Subcutaneous adipose tissue (tissue), 4 donors: ENCODE data around the gene KIF19. TPM values are rescaled to one million over a fixed set of nuclear protein-coding genes. Genes with fewer than 3 reads are reported as not detected.

Source experiments
- total RNA-seq, 4 donors: library from RNA; depleted of rRNA; stranded (reverse); fragments of >200 nt; gene quantifications; one replicate each; pipeline ENCODE4 v1.1.0, GENCODE V29; 2016
- TF ChIP-seq, protein P1 (sequence below): fragments of 450-650 bp; IDR thresholded peaks from one replicate; pipeline ENCODE4 v1.5.1; 2016; ENCODE audit warnings: low read depth, mild to moderate bottlenecking, control low read depth, antibody characterized with exemption, moderate library complexity

The KIF19 gene
- total RNA-seq, 4 donors from 2014 or later: 0.49 to 8.5 (median 0.89) TPM

DNA sequence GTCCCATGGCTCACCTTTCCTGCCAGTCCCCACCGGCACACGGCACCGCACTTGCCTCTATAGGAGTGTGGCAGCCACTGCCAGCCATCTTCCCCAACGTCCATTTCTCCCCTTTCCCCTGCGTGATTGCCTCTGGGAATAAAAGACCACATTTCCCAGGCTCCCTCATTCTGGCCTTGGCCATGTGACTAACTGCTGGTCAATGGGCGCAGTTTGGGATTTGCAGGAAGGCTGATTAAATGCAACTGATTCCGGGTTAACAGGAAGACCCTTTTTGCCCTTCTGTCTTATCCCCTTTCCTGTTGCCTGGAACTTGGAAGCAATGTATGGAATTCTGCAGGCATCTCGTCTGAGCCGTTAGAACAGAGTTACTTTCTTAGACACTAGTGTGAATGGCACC is 32.7 kb downstream of the KIF19 start:
- TF ChIP-seq, protein P1, sequence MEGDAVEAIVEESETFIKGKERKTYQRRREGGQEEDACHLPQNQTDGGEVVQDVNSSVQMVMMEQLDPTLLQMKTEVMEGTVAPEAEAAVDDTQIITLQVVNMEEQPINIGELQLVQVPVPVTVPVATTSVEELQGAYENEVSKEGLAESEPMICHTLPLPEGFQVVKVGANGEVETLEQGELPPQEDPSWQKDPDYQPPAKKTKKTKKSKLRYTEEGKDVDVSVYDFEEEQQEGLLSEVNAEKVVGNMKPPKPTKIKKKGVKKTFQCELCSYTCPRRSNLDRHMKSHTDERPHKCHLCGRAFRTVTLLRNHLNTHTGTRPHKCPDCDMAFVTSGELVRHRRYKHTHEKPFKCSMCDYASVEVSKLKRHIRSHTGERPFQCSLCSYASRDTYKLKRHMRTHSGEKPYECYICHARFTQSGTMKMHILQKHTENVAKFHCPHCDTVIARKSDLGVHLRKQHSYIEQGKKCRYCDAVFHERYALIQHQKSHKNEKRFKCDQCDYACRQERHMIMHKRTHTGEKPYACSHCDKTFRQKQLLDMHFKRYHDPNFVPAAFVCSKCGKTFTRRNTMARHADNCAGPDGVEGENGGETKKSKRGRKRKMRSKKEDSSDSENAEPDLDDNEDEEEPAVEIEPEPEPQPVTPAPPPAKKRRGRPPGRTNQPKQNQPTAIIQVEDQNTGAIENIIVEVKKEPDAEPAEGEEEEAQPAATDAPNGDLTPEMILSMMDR: no peak

DNA sequence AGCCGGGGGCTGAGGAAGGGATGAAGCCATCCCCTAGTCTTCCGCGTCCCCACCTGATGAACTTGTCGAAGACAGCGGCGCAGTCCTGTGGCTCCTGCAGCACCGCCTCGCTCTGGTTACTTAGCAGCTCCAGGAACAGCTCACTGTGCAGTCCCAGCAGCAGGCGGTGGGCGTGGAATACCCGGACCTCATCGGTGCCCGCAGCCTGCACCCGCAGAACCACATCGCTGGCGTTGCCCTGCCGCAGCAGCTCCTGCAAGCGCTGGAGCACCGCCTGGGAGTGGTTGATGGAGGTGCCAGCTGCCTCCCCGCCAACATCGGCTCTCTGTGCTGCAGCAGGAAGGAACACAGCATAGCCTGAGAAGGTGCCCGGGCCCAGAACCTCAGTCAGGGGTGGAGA is 33.9 kb downstream of the KIF19 start:
- TF ChIP-seq, protein P1: no peak

DNA sequence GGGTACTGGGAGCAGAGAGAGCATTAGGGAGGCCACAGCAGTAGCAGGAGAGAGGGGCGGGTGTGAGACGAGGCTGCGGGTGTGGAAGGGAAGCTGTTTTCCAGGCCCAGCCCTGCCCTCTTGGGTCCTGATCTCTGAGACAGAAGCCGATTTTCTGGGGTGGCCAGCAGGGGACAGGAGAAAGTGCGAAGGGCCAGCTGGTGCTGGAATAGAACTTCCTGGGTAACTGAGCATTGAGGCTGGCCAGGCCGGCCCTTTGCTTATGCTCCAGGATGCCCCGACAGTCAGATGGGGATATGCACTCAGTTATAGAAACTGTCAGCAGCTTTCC is 34.8 kb downstream of the KIF19 start:
- TF ChIP-seq, protein P1: no peak

DNA sequence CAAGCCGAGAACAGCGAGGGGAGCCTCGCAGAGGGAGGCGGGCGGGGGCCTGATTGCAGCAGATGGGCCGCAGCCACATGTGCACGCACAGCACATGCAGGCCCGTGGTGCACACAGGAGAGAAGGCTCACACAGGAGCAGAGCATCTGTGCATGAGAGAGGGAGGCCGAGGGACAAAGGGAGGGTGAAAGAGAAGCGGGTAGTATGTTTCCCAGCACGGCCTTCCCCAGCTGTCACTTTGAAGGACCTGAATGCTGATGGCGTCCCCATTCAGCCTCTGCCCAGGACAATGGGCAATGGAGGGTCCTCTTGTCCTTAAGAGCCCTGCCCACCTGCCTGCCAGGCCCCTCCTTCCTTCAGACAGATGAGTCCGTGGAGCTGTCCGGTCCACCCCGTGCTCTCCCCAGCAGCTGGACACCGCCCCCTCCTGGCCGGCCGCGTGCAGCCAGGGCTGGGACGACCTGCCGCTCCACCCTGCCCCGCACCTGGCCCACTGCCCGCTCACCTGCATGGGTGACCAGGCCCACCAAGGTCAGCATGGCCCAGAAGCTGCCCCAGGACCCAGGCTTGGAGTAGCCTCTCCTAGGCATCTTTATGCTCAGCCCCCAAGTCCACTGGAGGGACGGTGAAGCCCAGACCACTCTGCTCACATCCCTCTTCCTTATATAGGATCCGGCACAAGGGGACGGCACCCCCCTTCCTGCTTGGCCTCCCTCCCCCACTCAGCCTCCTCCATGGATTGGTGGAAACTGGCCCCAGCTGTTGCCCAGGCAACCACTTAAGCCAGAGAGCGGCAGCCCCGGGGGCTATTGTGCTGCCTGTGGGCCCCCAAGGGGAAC is 35.4 kb downstream of the KIF19 start, which contains the start of gene BTBD17:
BTBD17 (minus strand) TSS at position 639 of the 839 bp plus-strand sequence; CDS start at position 590, 49 bp downstream.
- TF ChIP-seq, protein P1: no peak

DNA sequence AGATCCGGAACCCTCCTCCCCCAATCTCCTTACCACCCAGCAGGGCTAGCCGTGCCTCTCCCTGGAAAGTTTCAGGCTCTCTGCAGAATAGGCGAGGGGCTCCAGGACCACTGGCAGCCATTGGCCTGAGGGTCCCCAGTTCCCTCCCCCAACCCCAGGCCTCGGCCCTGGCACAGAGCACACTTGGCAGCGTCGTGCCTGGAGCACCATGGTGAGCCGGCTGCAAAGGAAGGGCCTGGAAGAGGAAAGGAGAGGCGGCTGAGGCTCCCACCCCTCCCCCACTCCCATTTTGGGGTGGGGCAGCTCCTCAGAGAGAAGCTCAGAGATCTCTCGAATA is 36.0 kb downstream of the KIF19 start:
- TF ChIP-seq, protein P1: no peak

DNA sequence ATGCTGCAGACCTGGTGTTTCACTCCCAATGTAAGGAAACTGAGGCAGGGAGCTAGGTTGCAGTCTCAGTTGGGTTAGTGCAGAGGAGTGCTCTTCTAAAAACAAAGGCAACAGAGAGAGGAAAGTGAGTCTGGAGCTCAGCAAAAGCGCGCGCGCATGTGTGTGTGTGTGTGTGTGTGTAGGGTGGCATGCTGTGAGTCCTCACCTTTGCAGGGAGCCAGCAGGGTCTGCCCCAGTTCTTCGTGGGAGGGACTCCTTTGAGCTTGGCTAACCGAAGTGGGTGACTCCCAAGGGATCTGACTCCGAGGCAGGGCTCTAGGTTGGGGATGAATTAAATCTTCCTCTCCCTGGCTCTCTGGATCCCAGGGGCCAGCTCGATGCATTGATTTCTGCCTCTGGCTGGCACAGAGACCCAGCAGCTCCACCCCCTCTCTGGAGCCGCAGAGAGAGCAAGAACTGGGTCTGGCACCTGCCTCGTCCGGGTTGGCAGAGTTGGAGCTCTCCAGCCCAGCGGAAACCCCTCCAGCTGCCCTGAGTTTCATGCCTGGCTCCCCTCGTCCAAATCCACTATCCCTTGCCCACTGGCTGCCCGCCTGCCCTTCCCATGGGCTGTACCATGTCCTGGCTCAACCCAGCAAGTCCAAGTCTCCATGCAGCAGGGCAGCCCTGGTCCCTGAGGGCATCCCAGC is 36.9 kb downstream of the KIF19 start:
- TF ChIP-seq, protein P1: no peak

DNA sequence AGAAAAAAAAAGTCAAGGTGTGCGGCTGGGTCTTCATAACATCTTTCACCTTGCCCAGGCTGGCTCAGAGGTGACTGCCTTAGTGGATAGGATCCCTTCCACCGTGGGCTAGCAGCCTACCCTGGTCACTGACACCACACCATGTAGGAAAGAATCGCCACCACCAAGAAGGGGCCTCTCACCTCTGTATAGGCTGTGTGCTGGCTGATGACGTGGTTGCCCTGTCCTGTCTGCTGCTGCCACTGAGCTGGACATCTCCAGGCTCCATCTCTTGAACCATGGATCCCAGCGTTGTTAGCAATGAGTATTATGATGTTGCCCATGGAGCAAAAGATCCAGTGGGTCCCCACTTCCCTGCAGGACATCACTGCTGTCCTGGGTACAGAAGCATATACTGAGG is 41.2 kb downstream of the KIF19 start, which contains the start of gene GPR142:
GPR142 (plus strand) TSS at position 301 of the 400 bp plus-strand sequence. CDS start 2,035 bp downstream, outside the sequence.
- TF ChIP-seq, protein P1: no peak
